WTC11 (cell line): ENCODE results near the gene PARD3B.

Experiments used
- CREB1 ChIP-seq: sonication (generic); formaldehyde crosslinking; IDR thresholded peaks from 2 replicates; pipeline ENCODE4 v1.8.0; 2023; ENCODE audit warnings: mild to moderate bottlenecking, missing genetic modification reagents
- CTCF ChIP-seq: fragments of 200-600 bp; IDR thresholded peaks from 2 replicates; pipeline ENCODE4 v1.8.0; 2022; ENCODE audit warnings: antibody characterized with exemption
- FOXK1 ChIP-seq: sonication (generic); formaldehyde crosslinking; IDR thresholded peaks from 2 replicates; pipeline ENCODE4 v1.8.0; 2022; ENCODE audit warnings: mild to moderate bottlenecking, moderate library complexity, missing genetic modification reagents
- SOX15 ChIP-seq: fragments of 250-450 bp; sonication (Bioruptor Pico); IDR thresholded peaks from 2 replicates; pipeline ENCODE4 v1.9.0; 2021; ENCODE audit warnings: mild to moderate bottlenecking
- TEAD1 ChIP-seq: sonication (generic); formaldehyde crosslinking; IDR thresholded peaks from 2 replicates; pipeline ENCODE4 v1.8.0; 2022; ENCODE audit warnings: mild to moderate bottlenecking, missing genetic modification reagents

DNA sequence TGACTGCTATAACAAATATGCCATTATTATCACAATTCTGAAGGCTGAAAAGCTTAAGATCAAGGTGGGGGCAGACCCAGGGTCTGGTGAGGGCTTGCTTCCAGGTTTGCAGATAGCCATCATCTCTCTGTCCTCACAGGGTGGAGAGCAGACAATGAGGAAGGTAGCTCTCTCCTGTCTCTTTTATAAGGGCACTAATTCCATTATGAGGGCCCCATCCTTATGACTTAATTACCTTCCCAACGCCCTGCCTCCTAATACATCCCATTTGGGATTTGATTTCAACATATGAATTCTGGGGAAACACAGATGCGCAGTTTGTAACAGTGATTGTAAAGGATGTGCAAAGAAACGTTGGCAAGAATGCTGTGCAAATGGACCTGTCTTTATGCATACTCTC, 44.8 kb downstream of the PARD3B start:
- no peak for TF ChIP-seq CTCF
- no peak for TF ChIP-seq TEAD1 (CRISPR knock-in tag)
- no peak for TF ChIP-seq SOX15 (CRISPR knock-in tag)
- no peak for TF ChIP-seq CREB1
- TF ChIP-seq FOXK1 (CRISPR knock-in tag), result no peak
